Renal pelvis (tissue), 4 donors: ENCODE data around the gene RPL28. TPM values are rescaled to one million over a fixed set of nuclear protein-coding genes. Genes with fewer than 3 reads are reported as not detected.
"Not testable (repeated sequence)": the region's sequence is repeated elsewhere in the genome, so short reads cannot be mapped to it uniquely, and the experiment has no call there.

Experiments used
- DNase-seq: peaks from one replicate; pipeline ENCODE4 v3.0.0-alpha.2; 2013
- polyA plus RNA-seq, 3 donors: library from polyadenylated mRNA; unstranded; fragments of 120-200 nt; gene quantifications; one replicate each; pipeline ENCODE4 v1.2.1, GENCODE V29; 2013; ENCODE audit not compliant: insufficient read length in 3 of 3

The RPL28 gene
- polyA plus RNA-seq, 3 donors, result 1,015 to 1,277 (median 1,113) TPM

DNA sequence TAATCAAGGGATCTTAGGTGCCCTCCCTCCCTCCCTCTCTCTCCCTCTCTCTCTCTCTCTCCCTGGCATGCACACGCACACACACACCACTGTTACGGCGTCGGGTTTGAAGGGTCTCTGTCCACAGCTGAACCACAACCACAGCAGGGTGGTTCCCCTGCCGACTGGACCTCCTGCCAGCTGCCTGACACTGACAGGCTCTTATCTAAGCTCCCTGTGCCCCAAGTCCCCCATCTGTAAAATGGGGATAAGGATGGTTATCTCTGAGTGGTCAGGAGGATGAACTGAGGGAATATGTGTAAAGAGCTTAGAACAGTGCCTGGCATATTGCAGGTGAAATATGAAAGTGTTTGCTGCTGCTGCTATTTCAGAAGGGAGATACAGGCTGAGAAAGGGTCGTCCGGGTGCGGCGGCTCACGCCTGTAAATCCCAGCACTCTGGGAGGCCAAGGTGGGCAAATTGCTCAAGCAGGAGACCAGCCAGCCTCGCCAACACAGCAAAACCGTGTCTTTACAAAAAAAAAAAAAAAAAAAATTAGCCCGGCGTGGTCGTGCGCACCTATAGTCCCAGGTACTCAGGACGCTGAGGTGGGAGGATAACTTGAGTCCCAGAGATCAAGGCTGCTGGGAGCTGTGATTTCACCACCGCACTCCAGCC, 58.2 kb downstream of the RPL28 start:
- DNase-seq, result no peak

DNA sequence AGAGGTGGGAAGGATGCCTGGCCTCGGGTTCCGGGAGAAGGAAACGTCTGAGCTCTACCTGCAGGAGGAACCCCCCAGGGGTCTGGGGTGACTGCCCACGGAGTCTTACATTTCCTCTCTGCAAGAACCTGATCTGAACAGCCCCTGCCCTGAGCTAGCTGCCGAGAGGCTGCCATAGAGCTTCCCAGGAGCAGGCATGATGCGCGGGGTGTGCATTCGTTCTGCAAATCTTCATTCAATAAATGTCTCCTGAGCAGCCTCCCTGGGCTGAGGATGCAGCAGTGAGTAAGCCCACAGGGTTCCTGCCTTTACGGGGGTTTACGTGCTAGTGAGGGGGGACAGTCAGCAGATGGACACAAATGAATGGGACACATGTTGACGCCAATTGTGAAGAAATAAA, 58.9 kb downstream of the RPL28 start:
- no peak for DNase-seq

- DNase-seq, result no peak
Measured at GRCh38 chr19:55446060-55446459, 60.3 kb downstream of the RPL28 start.

GRCh38 chr19:55447421-55448174, 61.9 kb downstream of the RPL28 start:
- DNase-seq, result no peak

- not testable (repeated sequence) for DNase-seq
Measured at GRCh38 chr19:55448175-55448490, 62.4 kb downstream of the RPL28 start.

DNA sequence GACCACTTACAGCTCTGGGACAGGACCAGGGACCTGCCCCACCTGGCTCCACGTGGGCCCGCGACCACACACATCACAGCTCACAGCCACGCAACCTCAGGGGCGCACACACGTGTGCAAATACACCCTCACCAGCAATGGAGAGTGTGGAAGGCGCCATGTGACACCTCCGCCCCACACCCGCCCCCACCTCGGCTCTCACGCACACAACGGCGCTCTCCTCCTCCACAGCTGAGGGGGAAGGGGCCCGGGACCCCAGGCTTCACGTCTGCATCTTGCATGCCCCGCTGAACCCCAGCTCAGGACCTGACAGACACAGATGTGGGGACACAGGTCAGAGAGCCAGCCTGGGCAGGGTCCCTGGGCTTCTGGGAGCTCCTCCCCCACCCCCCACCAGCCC, 63.7 kb downstream of the RPL28 start:
- no peak for DNase-seq

GRCh38 chr19:55451163-55451964, 65.6 kb downstream of the RPL28 start:
- DNase-seq, result no peak

DNA sequence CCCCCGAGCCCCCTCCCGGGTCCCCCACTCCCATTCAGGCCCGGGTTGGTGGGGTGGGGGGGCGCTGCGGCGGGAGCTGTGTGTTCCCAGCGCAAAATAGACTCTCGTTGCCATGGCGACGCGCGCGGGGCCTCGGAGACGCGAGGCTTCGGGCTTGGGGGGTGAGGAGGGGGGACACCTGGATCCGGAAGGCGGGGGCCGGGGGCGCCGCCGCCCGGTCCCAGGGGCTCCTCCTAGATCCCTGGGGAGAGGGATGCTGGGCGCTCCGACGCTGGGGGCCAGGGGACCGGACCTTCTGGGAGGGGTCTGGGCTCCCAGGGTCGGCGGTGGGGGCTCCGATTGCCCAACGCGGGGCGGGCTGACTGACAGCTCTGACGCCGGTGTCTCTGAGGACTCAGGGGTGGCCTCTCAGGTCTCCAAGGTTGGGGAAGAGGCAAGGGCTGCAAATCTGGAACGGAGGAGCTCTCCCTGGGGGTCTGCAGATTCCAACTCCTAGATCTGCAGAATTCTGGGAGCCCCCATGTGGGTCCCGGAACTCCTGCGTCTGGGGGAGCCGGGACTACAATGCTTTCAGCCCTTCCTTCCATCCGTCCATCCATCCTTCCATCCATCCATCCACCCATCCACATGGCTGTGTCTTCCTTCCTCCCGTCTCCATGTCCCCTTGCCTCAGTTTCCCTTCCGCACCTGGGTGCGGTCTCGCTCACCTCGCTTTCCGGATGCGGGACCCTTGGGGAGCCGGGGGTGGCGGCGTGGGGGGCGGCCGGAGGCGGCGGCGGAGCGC, 66.4 kb downstream of the RPL28 start:
- no peak for DNase-seq

Other genes starting within 250 kb of the RPL28 start
- 1 to 10 TPM; 4.6 to 6.7 (median 5.3) TPM for gene TNNT1, start 236.7 kb upstream of the RPL28 start, polyA plus RNA-seq
- gene TNNI3, start 228.2 kb upstream of the RPL28 start, polyA plus RNA-seq, result 1 to 10 TPM; 4.2 to 7.5 (median 6.3) TPM
- gene DNAAF3, start 219.3 kb upstream of the RPL28 start, polyA plus RNA-seq, result 10 to 100 TPM in 1 of 3 donors, 1 to 10 TPM in 2; 6.7 to 11.7 (median 9.2) TPM
- gene SYT5, start 205.6 kb upstream of the RPL28 start, polyA plus RNA-seq, result under 1 TPM; 0.30 to 0.47 (median 0.41) TPM
- under 1 TPM; 0.16 to 0.24 (median 0.17) TPM for gene PTPRH, start 176.4 kb upstream of the RPL28 start, polyA plus RNA-seq
- gene TMEM86B, start 157.2 kb upstream of the RPL28 start, polyA plus RNA-seq, result 1 to 10 TPM; 4.4 to 6.5 (median 4.6) TPM
- 10 to 100 TPM; 48.3 to 52.8 (median 52.6) TPM for gene PPP6R1, start 126.9 kb upstream of the RPL28 start, polyA plus RNA-seq
- 10 to 100 TPM; 36.4 to 49.5 (median 42.5) TPM for gene HSPBP1, start 105.8 kb upstream of the RPL28 start, polyA plus RNA-seq
- 10 to 100 TPM; 11.5 to 18.7 (median 16.5) TPM for gene BRSK1, start 101.9 kb upstream of the RPL28 start, polyA plus RNA-seq
- gene TMEM150B, start 60.6 kb upstream of the RPL28 start, polyA plus RNA-seq, result 1 to 10 TPM; 1.4 to 1.6 (median 1.6) TPM
- gene KMT5C, start 46.1 kb upstream of the RPL28 start, polyA plus RNA-seq, result 10 to 100 TPM; 21.5 to 37.2 (median 33.0) TPM
- 1 to 10 TPM in 2 of 3 donors, under 1 TPM in 1; 0.97 to 2.0 (median 1.3) TPM for gene COX6B2, start 31.2 kb upstream of the RPL28 start, polyA plus RNA-seq
- under 1 TPM; 0.13 to 0.31 (median 0.14) TPM for gene GARIN5B, start 22.7 kb upstream of the RPL28 start, polyA plus RNA-seq
- gene IL11, start 15.5 kb upstream of the RPL28 start, polyA plus RNA-seq, result 1 to 10 TPM; 1.2 to 2.0 (median 1.5) TPM
- gene TMEM190, start 9.1 kb upstream of the RPL28 start, polyA plus RNA-seq, result under 1 TPM; 0.41 to 0.81 (median 0.55) TPM
- gene TMEM238, start 1.6 kb upstream of the RPL28 start, polyA plus RNA-seq, result 1 to 10 TPM in 1 of 3 donors, under 1 TPM in 2; 0.61 to 1.2 (median 0.91) TPM
- gene UBE2S, start 21.9 kb downstream of the RPL28 start, polyA plus RNA-seq, result 10 to 100 TPM; 45.2 to 74.8 (median 57.4) TPM
- under 1 TPM; 0.10 to 0.31 (median 0.26) TPM for gene SHISA7, start 57.4 kb downstream of the RPL28 start, polyA plus RNA-seq
- gene ISOC2, start 75.7 kb downstream of the RPL28 start, polyA plus RNA-seq, result 10 to 100 TPM; 42.6 to 52.1 (median 50.0) TPM
- gene C19orf85, start 78.8 kb downstream of the RPL28 start, polyA plus RNA-seq, result not detected
- gene ZNF628, start 90.7 kb downstream of the RPL28 start, polyA plus RNA-seq, result 1 to 10 TPM; 5.1 to 6.8 (median 5.2) TPM
- 10 to 100 TPM; 45.7 to 58.9 (median 58.8) TPM for gene NAT14, start 99.3 kb downstream of the RPL28 start, polyA plus RNA-seq
- gene SSC5D, start 102.5 kb downstream of the RPL28 start, polyA plus RNA-seq, result 1 to 10 TPM; 1.6 to 4.1 (median 2.1) TPM
- 1 to 10 TPM in 2 of 3 donors, under 1 TPM in 1; 0.99 to 2.3 (median 1.5) TPM for gene SBK2, start 151.2 kb downstream of the RPL28 start, polyA plus RNA-seq
- under 1 TPM in 2 of 3 donors, not detected in 1; 0.11 to 0.44 TPM for gene SBK3, start 159.6 kb downstream of the RPL28 start, polyA plus RNA-seq
- gene ZNF579, start 194.9 kb downstream of the RPL28 start, polyA plus RNA-seq, result 10 to 100 TPM; 21.5 to 23.7 (median 22.9) TPM
- gene FIZ1, start 213.6 kb downstream of the RPL28 start, polyA plus RNA-seq, result 10 to 100 TPM; 25.2 to 27.9 (median 25.6) TPM
- gene ZNF524, start 214.4 kb downstream of the RPL28 start, polyA plus RNA-seq, result 10 to 100 TPM; 10.5 to 13.2 (median 12.4) TPM
- gene ZNF865, start 219.7 kb downstream of the RPL28 start, polyA plus RNA-seq, result 10 to 100 TPM in 2 of 3 donors, 1 to 10 TPM in 1; 9.9 to 13.5 (median 11.6) TPM
- 10 to 100 TPM; 13.6 to 15.9 (median 13.9) TPM for gene ZNF784, start 238.6 kb downstream of the RPL28 start, polyA plus RNA-seq